Right cardiac atrium (tissue), 5 donors: ENCODE results near the gene REX1BD. TPM values are rescaled to one million over a fixed set of nuclear protein-coding genes. Genes with fewer than 3 reads are reported as not detected.

Experiments used
- ATAC-seq, 2 donors: fragments of 200-7000 bp; cut with Tn5 transposase; one replicate each; pipeline versions ENCODE4 v1.8.0 to v1.9.1; 2020; ENCODE audit warnings: moderate library complexity in 2 of 2, mild to moderate bottlenecking in 1 of 2
- DNase-seq, 3 donors: peaks; one replicate each; pipeline ENCODE4 v3.0.0-alpha.2; 2020
- H3K27ac ChIP-seq: one replicate; pipeline ENCODE4 v1.5.1; 2013; ENCODE audit warnings: mild to moderate bottlenecking, low read length, control low read depth, moderate library complexity
- H3K27me3 ChIP-seq: one replicate; pipeline ENCODE4 v1.6.1; 2013; ENCODE audit not compliant: control insufficient read depth, insufficient read depth
- H3K4me1 ChIP-seq: one replicate; pipeline ENCODE4 v1.6.1; 2013; ENCODE audit warnings: low read length; ENCODE audit not compliant: control insufficient read depth, insufficient read depth
- H3K4me3 ChIP-seq: one replicate; pipeline ENCODE4 v1.5.1; 2013; ENCODE audit warnings: low read length, control low read depth
- H3K9me3 ChIP-seq: one replicate; pipeline ENCODE4 v1.6.1; 2013; ENCODE audit warnings: low read length; ENCODE audit not compliant: control insufficient read depth
- WGBS: extraction: QIAGEN DNeasy Blood & Tissue Kit; methylation state at CpG from one replicate; pipeline ENCODE4 v1.1.7; 2013; 5-methylcytosine and 5-hydroxymethylcytosine counted together
- intact Hi-C, 4 donors: fragments of 100-400 bp; cut with DNase I; formaldehyde crosslinking; loops; one replicate each; pipeline versions ENCODE4 v1.11.0 to v1.14.0; 2022 to 2023
- polyA plus RNA-seq: library from polyadenylated mRNA; stranded (reverse); fragments of 200-250 nt; gene quantifications from one replicate; pipeline ENCODE4 v1.2.3, GENCODE V29; 2013
- total RNA-seq, 4 donors: library from RNA; stranded (reverse); fragmentation: NEBNext Ultra II Directional; extraction: Animal tissue kit (Norgen Biotek cat#: 25700); gene quantifications; one replicate each; pipeline ENCODE4 v1.2.1, GENCODE V29; 2021
- donor health status: healthy with polysubstance abuse.
- donor health status: DM: no; HTN: yes; CAD: no.
- donor health status: DM: no; HTN: no; CAD: no.
- donor health status: DM: no; HTN: yes; CAD: no; lungs with severe emphysema.
- donor health status: DM: yes; HTN: yes; CAD: no.

REX1BD gene
- total and polyA plus RNA-seq, 5 donors, result 71.0 to 99.9 (median 81.2) TPM

DNA sequence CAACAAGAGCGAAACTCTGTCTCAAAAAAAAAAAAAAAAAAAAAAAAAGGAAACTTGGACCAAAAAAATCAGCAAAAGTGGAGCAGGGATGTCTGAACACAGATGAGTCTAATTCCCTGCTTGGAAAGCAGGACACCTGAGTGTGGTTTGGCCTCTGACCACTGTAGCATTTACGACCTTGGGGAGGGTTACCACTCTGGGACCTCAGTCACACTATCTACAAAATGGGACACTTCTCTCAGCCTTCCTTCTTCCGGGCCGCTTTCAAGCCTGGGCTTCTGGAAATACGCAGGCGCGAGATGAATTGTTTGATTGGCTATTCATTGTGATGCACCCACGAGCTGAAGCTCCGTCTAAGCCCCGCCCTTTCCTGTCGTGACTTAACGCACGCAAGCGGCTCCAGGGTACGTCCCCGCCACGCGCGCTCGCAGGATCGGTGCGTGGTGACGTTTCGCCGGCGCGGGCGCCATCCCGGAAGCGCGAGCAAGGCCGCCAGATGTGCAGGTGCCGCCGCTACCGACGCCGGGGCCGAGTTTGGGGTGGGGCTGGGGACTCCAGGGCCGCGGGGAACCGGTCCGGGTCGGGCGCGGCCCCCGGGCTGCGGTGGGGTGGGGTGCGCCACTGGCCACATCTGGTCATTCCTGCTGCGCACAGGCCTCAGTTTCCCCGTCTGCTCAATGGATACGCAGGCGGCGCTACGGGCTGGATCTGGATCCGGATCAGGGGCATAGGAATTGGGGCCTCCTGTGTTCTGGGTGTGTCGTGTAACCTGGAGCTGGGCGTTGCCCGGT lies 31.0 kb upstream of the REX1BD start, which contains the start of gene KXD1:
KXD1 (plus strand) TSS at position 460 of the 791 bp plus-strand sequence. CDS start 4,187 bp downstream, outside the sequence.
- no peaks in the 10 kb centered on the region for H3K9me3 ChIP-seq
- H3K4me3 ChIP-seq, result peak within 1 kb of the TSS; percentile 97
- no peaks in the 10 kb centered on the region for H3K27me3 ChIP-seq
- no peaks in the 10 kb centered on the region for H3K4me1 ChIP-seq
- ATAC-seq (peak; percentile 97), DNase-seq (peak; percentile 99)
- intact Hi-C loops, result no loop called here
- peak within 1 kb of the TSS; percentile 99 for H3K27ac ChIP-seq
- 2% methylated on average over 58 of the region's 58 CpGs for WGBS

DNA sequence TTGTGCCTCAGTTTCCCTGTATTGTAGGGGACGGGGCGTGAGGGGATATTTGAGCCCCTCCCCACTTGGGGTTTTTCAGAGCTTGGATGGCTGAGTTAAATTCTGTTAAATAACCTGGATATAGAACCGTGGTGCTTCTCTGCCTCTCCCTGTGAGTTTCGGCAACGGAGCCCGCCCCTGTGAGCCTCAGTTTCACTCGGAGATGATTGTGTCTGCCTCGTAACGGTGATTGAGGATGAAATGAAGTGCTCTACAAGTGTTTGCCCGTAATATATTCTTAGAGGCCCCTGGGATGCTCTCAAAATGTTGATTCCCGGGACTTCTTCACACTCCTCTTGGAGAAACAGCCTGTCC lies 30.4 kb upstream of the REX1BD start:
- WGBS, result 4% methylated on average over 11 of the region's 11 CpGs
- Histone ChIP-seq H3K9me3 (no peaks in the 10 kb centered on the region), H3K27me3 (no peaks in the 10 kb centered on the region), H3K4me1 (no peaks in the 10 kb centered on the region), H3K27ac (peak overlapping the region; percentile 99), H3K4me3 (peak overlapping the region; percentile 97)
- intact Hi-C loops, result no loop called here
- ATAC-seq (no peak), DNase-seq (no peak)

- Histone ChIP-seq H3K27me3 (no peaks in the 10 kb centered on the region), H3K4me3 (peak overlapping the region; percentile 97), H3K27ac (peak overlapping the region; percentile 99), H3K9me3 (no peaks in the 10 kb centered on the region), H3K4me1 (no peaks in the 10 kb centered on the region)
- intact Hi-C loops, result no loop called here
- 54% methylated on average over 3 of the region's 3 CpGs for WGBS
- DNase-seq (peak in 2 of 3 donors; percentile 3 to 4), ATAC-seq (no peak)
Observed at GRCh38 chr19:18558604-18559003, 30.0 kb upstream of the REX1BD start.

GRCh38 chr19:18559685-18560084 lies 28.9 kb upstream of the REX1BD start:
- intact Hi-C loops, result loop anchor here in 2 of 4 donors (10.0 kb wide), 2 partner anchors 85 to 95 kb away; no protein-coding TSS in a partner anchor
- no peak for DNase-seq
- WGBS, result 53% methylated on average over 5 of the region's 5 CpGs
- no peak overlapping the region for H3K27ac ChIP-seq
- no peaks in the 10 kb centered on the region for H3K27me3 ChIP-seq
- no peak for ATAC-seq
- H3K4me1 ChIP-seq, result no peaks in the 10 kb centered on the region
- no peak overlapping the region for H3K4me3 ChIP-seq
- no peaks in the 10 kb centered on the region for H3K9me3 ChIP-seq

- Histone ChIP-seq H3K4me3 (no peak overlapping the region), H3K9me3 (no peaks in the 10 kb centered on the region), H3K27me3 (no peaks in the 10 kb centered on the region), H3K27ac (peak overlapping the region; percentile 89), H3K4me1 (no peaks in the 10 kb centered on the region)
- ATAC-seq, result peak; percentile 48 to 63
- 44% methylated on average over 14 of the region's 14 CpGs for WGBS
- DNase-seq, result peak; percentile 75 to 85 (median 83)
- intact Hi-C loops, result loop anchor here in 2 of 4 donors (10.0 kb wide), 2 partner anchors 87 to 97 kb away; no protein-coding TSS in a partner anchor
Observed at GRCh38 chr19:18562086-18562485, 26.5 kb upstream of the REX1BD start.

DNA sequence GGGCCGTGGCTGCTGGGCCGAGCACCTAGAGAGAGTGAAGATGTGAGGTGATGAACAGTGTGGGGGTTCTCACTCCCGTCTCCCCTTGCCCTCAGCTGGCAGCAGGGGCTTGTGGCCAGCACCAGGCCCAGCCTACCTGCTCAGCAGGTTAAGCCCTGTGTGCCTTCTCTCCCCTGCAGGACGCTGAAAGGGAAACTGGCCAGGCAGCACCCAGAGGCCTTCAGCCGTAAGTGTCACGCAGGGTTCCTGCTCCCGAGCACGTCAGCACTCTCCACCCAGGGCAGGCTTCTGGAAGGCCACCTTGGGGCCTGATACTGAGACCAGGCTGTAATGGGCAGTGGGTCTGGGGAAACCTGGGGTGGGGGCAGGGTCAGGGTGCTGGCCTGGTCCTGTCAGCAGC lies 21.6 kb upstream of the REX1BD start:
- Histone ChIP-seq H3K27ac (no peak overlapping the region), H3K9me3 (no peaks in the 10 kb centered on the region), H3K4me1 (no peaks in the 10 kb centered on the region), H3K4me3 (no peak overlapping the region), H3K27me3 (no peaks in the 10 kb centered on the region)
- no peak for ATAC-seq
- peak in 1 of 3 donors; percentile 39 for DNase-seq
- intact Hi-C loops, result loop anchor here in 2 of 4 donors (10.0 kb wide), 2 partner anchors 92 to 102 kb away; no protein-coding TSS in a partner anchor
- 96% methylated on average over 8 of the region's 8 CpGs for WGBS

DNA sequence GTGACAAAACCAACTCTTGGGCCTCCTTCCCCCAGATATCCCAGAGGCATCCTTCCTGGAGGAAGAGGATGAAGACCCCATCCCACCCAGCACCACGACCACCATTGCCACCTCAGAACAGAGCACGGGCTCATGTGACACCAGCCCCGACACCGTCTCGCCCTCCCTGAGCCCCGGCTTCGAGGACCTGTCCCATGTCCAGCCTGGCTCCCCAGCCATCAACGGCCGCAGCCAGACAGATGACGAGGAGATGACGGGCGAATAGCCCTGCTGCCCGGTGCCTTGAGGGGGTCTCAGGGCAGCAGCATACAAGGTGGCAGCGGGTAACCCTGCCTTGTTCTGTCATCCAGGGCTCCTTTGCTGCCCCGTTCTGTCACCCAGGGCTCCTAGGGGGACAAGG lies 20.2 kb upstream of the REX1BD start:
- no peak overlapping the region for H3K27ac ChIP-seq
- intact Hi-C loops, result loop anchor here in 2 of 4 donors (10.0 kb wide), 2 partner anchors 94 to 104 kb away; no protein-coding TSS in a partner anchor
- DNase-seq (peak in 1 of 3 donors; percentile 48), ATAC-seq (no peak)
- H3K4me3 ChIP-seq, result no peak overlapping the region
- no peaks in the 10 kb centered on the region for H3K9me3 ChIP-seq
- peaks cover 8% of the 10 kb centered on the region for H3K4me1 ChIP-seq
- WGBS, result 87% methylated on average over 15 of the region's 15 CpGs
- no peaks in the 10 kb centered on the region for H3K27me3 ChIP-seq

GRCh38 chr19:18571564-18572344 lies 16.8 kb upstream of the REX1BD start, which contains the start of gene UBA52:
Gene UBA52, plus strand, starts transcription at chr19:18571857. Its CDS starts 1,444 bp downstream, at chr19:18573301.
- H3K27ac ChIP-seq, result peak within 1 kb of the TSS; percentile 88
- no peaks in the 10 kb centered on the region for H3K9me3 ChIP-seq
- DNase-seq (peak; percentile 99), ATAC-seq (peak; percentile 96 to 97)
- H3K4me1 ChIP-seq, result peaks cover 8% of the 10 kb centered on the region
- peak within 1 kb of the TSS; percentile 78 for H3K4me3 ChIP-seq
- no peaks in the 10 kb centered on the region for H3K27me3 ChIP-seq
- under 1% methylated on average over 75 of the region's 75 CpGs for WGBS
- intact Hi-C loops, result loop anchor here in 1 of 4 donors (10.0 kb wide), 1 partner anchor 117 kb away; no protein-coding TSS in a partner anchor

DNA sequence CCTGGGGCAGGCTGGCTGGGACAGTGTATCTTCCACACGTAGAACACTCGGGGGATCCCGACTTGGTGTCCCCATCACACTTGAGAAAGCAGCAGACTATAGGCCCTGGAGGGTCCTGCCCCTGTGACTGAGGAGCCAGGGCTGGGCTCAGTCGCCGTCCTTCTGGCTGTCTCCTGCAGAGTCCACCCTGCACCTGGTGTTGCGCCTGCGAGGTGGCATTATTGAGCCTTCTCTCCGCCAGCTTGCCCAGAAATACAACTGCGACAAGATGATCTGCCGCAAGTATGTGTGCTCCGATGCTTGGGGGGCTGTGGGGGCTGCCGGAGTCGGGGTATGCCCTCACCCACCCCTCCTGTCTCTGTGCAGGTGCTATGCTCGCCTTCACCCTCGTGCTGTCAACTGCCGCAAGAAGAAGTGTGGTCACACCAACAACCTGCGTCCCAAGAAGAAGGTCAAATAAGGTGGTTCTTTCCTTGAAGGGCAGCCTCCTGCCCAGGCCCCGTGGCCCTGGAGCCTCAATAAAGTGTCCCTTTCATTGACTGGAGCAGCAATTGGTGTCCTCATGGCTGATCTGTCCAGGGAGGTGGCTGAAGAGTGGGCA lies 13.8 kb upstream of the REX1BD start:
- Histone ChIP-seq H3K27me3 (no peaks in the 10 kb centered on the region), H3K4me3 (no peak overlapping the region), H3K4me1 (peaks cover 8% of the 10 kb centered on the region), H3K9me3 (no peaks in the 10 kb centered on the region), H3K27ac (no peak overlapping the region)
- intact Hi-C loops, result loop anchor here in 1 of 4 donors (10.0 kb wide), 1 partner anchor 120 kb away; no protein-coding TSS in a partner anchor
- 94% methylated on average over 18 of the region's 18 CpGs for WGBS
- DNase-seq (peak in 1 of 3 donors; percentile 30), ATAC-seq (no peak)

DNA sequence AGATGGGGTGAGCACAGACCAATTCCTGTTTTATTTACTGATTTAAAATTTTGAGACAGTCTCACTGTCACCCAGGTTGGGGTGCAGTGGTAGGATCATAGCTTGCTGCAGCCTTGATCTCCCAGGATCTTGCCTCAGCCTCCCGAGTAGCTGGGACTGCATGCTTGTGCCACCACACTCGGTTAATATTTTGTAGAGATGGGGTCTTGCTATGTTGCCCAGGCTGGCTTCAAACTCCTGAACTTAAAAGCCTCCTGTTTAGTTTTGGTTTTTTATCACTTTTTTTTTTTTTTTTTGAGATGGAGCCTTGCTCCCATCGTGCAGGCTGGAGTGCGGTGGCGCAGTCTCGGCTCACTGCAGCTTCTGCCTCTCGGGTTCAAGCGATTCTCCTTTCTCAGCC lies 12.2 kb upstream of the REX1BD start:
- no peak for ATAC-seq
- 84% methylated on average over 8 of the region's 8 CpGs for WGBS
- peaks cover 8% of the 10 kb centered on the region for H3K4me1 ChIP-seq
- peak in 1 of 3 donors; percentile 7 for DNase-seq
- no peak overlapping the region for H3K4me3 ChIP-seq
- no peaks in the 10 kb centered on the region for H3K9me3 ChIP-seq
- H3K27ac ChIP-seq, result no peak overlapping the region
- intact Hi-C loops, result loop anchor here in 1 of 4 donors (10.0 kb wide), 1 partner anchor 122 kb away; no protein-coding TSS in a partner anchor
- H3K27me3 ChIP-seq, result no peaks in the 10 kb centered on the region
